IMR-90 (cell line): Measurements from ENCODE around the gene MYOF. TPM values are rescaled to one million over a fixed set of nuclear protein-coding genes. Genes with fewer than 3 reads are reported as not detected.

ENCODE experiments used
- ATAC-seq: fragments of 200-7000 bp; cut with Tn5 transposase; 2 replicates; pipeline ENCODE4 v1.9.1; 2020; ENCODE audit warnings: low read depth, mild to moderate bottlenecking, moderate library complexity
- BruUV-seq: library from RNA; stranded (reverse); fragments of 400-500 nt; replicated peaks from 2 replicates; lab custom pipeline; 2021; lab: Mats Ljungman, UMichigan
- CTCF ChIA-PET: fragments of 300-600 bp; formaldehyde crosslinking; extraction: SDS; loops from one replicate; lab custom pipeline; 2021; ENCODE audit warnings: antibody characterized with exemption; lab: Yijun Ruan, JAX
- POLR2A ChIA-PET: fragments of 300-600 bp; sonication (Branson Sonifier 250); formaldehyde crosslinking; loops from one replicate; lab custom pipeline; 2022; ENCODE audit warnings: antibody characterized with exemption; ENCODE audit not compliant: unreplicated experiment; lab: Charles Lee
- DNase-seq: peaks from one replicate; pipeline ENCODE4 v3.0.0; 2013
- H2AFZ ChIP-seq: replicated peaks from 2 replicates; pipeline ENCODE3; 2013; ENCODE audit warnings: low read length, mild to moderate bottlenecking; ENCODE audit not compliant: poor library complexity
- H2AK5ac ChIP-seq: 2 replicates; pipeline ENCODE4 v1.6.1; 2013; ENCODE audit warnings: low read depth, low read length, inconsistent platforms
- H2AK9ac ChIP-seq: replicated peaks from 2 replicates; pipeline ENCODE3; 2013; ENCODE audit warnings: mild to moderate bottlenecking, low read depth, low read length, moderate library complexity; ENCODE audit not compliant: poor library complexity
- H2BK120ac ChIP-seq: 2 replicates; pipeline ENCODE4 v1.6.1; 2013; ENCODE audit warnings: low read depth, low read length, inconsistent platforms
- H2BK15ac ChIP-seq: 3 replicates; pipeline ENCODE4 v1.6.1; 2013; ENCODE audit warnings: low read depth, low read length, inconsistent platforms
- H2BK20ac ChIP-seq: 2 replicates; pipeline ENCODE4 v1.6.1; 2013; ENCODE audit warnings: low read depth, mild to moderate bottlenecking, inconsistent platforms, low read length, moderate library complexity
- H2BK5ac ChIP-seq: 2 replicates; pipeline ENCODE4 v1.6.1; 2013; ENCODE audit warnings: mild to moderate bottlenecking, low read depth, low read length, inconsistent platforms; ENCODE audit not compliant: poor library complexity, severe bottlenecking
- H3K14ac ChIP-seq: replicated peaks from 2 replicates; pipeline ENCODE4 v1.6.1; 2013; ENCODE audit warnings: low read depth, low read length, inconsistent platforms
- H3K18ac ChIP-seq: 2 replicates; pipeline ENCODE4 v1.6.1; 2013; ENCODE audit warnings: low read depth, low read length, control low read depth
- H3K23ac ChIP-seq: 2 replicates; pipeline ENCODE4 v1.6.1; 2013; ENCODE audit warnings: low read depth, low read length, inconsistent platforms
- H3K27ac ChIP-seq: 2 replicates; pipeline ENCODE4 v1.5.1; 2013; ENCODE audit warnings: mild to moderate bottlenecking, control low read depth, low read length; ENCODE audit not compliant: insufficient read depth
- H3K27me3 ChIP-seq: 2 replicates; pipeline ENCODE4 v1.6.1; 2013; ENCODE audit warnings: low read length; ENCODE audit not compliant: control insufficient read depth, insufficient read depth
- H3K36me3 ChIP-seq: 2 replicates; pipeline ENCODE4 v1.6.1; 2013; ENCODE audit warnings: low read length, mixed read lengths; ENCODE audit not compliant: control insufficient read depth, insufficient read depth
- H3K4ac ChIP-seq: 2 replicates; pipeline ENCODE4 v1.6.1; 2013; ENCODE audit warnings: low read depth, low read length, inconsistent platforms
- H3K4me1 ChIP-seq: 2 replicates; pipeline ENCODE4 v1.6.1; 2013; ENCODE audit warnings: low read length, mixed read lengths; ENCODE audit not compliant: control insufficient read depth, insufficient read depth
- H3K4me2 ChIP-seq: 2 replicates; pipeline ENCODE4 v1.6.1; 2013; ENCODE audit warnings: low read depth, mild to moderate bottlenecking, control low read depth, low read length, moderate library complexity
- H3K4me3 ChIP-seq: 2 replicates; pipeline ENCODE4 v1.5.1; 2013; ENCODE audit warnings: low read depth, mild to moderate bottlenecking, control low read depth, low read length, moderate library complexity; ENCODE audit not compliant: insufficient read depth
- H3K56ac ChIP-seq: 2 replicates; pipeline ENCODE4 v1.6.1; 2013; ENCODE audit warnings: low read length, inconsistent platforms; ENCODE audit not compliant: insufficient read depth; ENCODE audit errors: extremely low read depth
- H3K79me1 ChIP-seq, 2 experiments: 2 replicates each; pipeline ENCODE4 v1.6.1; 2013; ENCODE audit warnings: low read length in 2 of 2, inconsistent platforms in 1 of 2, low read depth in 1 of 2
- H3K9ac ChIP-seq: 2 replicates; pipeline ENCODE4 v1.6.1; 2013; ENCODE audit warnings: low read depth, low read length, control low read depth
- H3K9me1 ChIP-seq: 2 replicates; pipeline ENCODE4 v1.6.1; 2013; ENCODE audit warnings: low read length, inconsistent platforms; ENCODE audit not compliant: insufficient read depth
- H3K9me3 ChIP-seq: 2 replicates; pipeline ENCODE4 v1.6.1; 2013; ENCODE audit warnings: low read length; ENCODE audit not compliant: control insufficient read depth, insufficient read depth
- H4K20me1 ChIP-seq: 2 replicates; pipeline ENCODE4 v1.6.1; 2013; ENCODE audit warnings: low read length, inconsistent platforms; ENCODE audit not compliant: insufficient read depth
- H4K5ac ChIP-seq: 2 replicates; pipeline ENCODE4 v1.6.1; 2013; ENCODE audit warnings: mild to moderate bottlenecking, low read depth, low read length, control low read depth
- H4K8ac ChIP-seq, 2 experiments: 2 replicates each; pipeline ENCODE4 v1.6.1; 2013; ENCODE audit warnings: low read depth in 2 of 2, low read length in 2 of 2, control low read depth in 1 of 2, inconsistent platforms in 1 of 2
- H4K91ac ChIP-seq: 2 replicates; pipeline ENCODE4 v1.6.1; 2013; ENCODE audit warnings: low read depth, low read length, inconsistent platforms; ENCODE audit not compliant: insufficient read depth
- CEBPB ChIP-seq: IDR thresholded peaks from 2 replicates; pipeline ENCODE4 v1.6.1; 2012; ENCODE audit warnings: low read depth, low read length, improper control_type of control experiment
- FOS ChIP-seq: fragments of 150-350 bp; IDR thresholded peaks from 2 replicates; pipeline ENCODE4 v1.6.1; 2016; ENCODE audit warnings: low read depth, low read length
- MXI1 ChIP-seq: IDR thresholded peaks from 2 replicates; pipeline ENCODE4 v1.6.1; 2012; ENCODE audit warnings: low read depth, mild to moderate bottlenecking, low read length, moderate library complexity, borderline replicate concordance
- RAD21 ChIP-seq: IDR thresholded peaks from 2 replicates; pipeline ENCODE4 v1.6.1; 2012; ENCODE audit warnings: low read length, improper control_type of control experiment
- RCOR1 ChIP-seq: IDR thresholded peaks from 2 replicates; pipeline ENCODE4 v1.6.1; 2012; ENCODE audit warnings: mild to moderate bottlenecking, low read length, improper control_type of control experiment; ENCODE audit not compliant: insufficient replicate concordance
- RFX5 ChIP-seq: IDR thresholded peaks from 2 replicates; pipeline ENCODE4 v1.8.0; 2012; ENCODE audit warnings: low read depth, mild to moderate bottlenecking, low read length, moderate library complexity
- SMC3 ChIP-seq: fragments of 150-350 bp; IDR thresholded peaks from 2 replicates; pipeline ENCODE4 v1.6.1; 2016; ENCODE audit warnings: low read depth, mild to moderate bottlenecking, antibody characterized with exemption, low read length, moderate library complexity
- WGBS, 2 experiments: methylation state at CpG; one replicate each; pipeline versions ENCODE4 v1.1.5 to v1.1.7; 2013; ENCODE audit warnings: missing lambda C conversion rate in 2 of 2; ENCODE audit not compliant: insufficient read length in 1 of 2; ENCODE audit errors: extremely low coverage in 2 of 2; 5-methylcytosine and 5-hydroxymethylcytosine counted together
- dilution Hi-C: fragments of 300-500 bp; cut with HindIII; formaldehyde crosslinking; loops from one replicate; pipeline ENCODE4 v1.14.3; 2018; ENCODE audit warnings: low sequenced_read_pairs; ENCODE audit not compliant: unreplicated experiment
- in situ Hi-C: fragments of 300-500 bp; cut with MboI; formaldehyde crosslinking; loops from 3 replicates; pipeline ENCODE4 v1.14.3; 2019; ENCODE audit warnings: low sequenced_read_pairs, inconsistent platforms, mixed read lengths
- intact Hi-C: fragments of 100-400 bp; cut with micrococcal nuclease; formaldehyde crosslinking; loops from 2 replicates; pipeline ENCODE4 v1.10.0; 2022
- polyA plus RNA-seq, 3 experiments: library from polyadenylated mRNA; depleted of rRNA; stranded (reverse); fragments of >200 nt; gene quantifications; 2 replicates each; pipeline ENCODE4 v1.2.3, GENCODE V29; 2012; ENCODE audit warnings: low replicate concordance in 1 of 3
- total RNA-seq: library from RNA; depleted of rRNA; stranded (reverse); fragments of >200 nt; gene quantifications from 2 replicates; pipeline ENCODE4 v1.2.3, GENCODE V29; 2012
- TF ChIP-seq, protein P1 (sequence below): conservative IDR thresholded peaks from 2 replicates; pipeline ENCODE4 v1.5.1; 2012; ENCODE audit warnings: mild to moderate bottlenecking, low read depth, low read length, improper control_type of control experiment
- TF ChIP-seq, protein P2 (sequence below): fragments of 150-350 bp; IDR thresholded peaks from 2 replicates; pipeline ENCODE4 v1.6.1; 2017; ENCODE audit warnings: mild to moderate bottlenecking, antibody characterized with exemption, low read length, low read depth
- TF ChIP-seq, protein P3 (sequence below): fragments of 150-350 bp; IDR thresholded peaks from 2 replicates; pipeline ENCODE4 v1.6.1; 2016; ENCODE audit warnings: low read depth, mild to moderate bottlenecking, low read length, moderate library complexity, borderline replicate concordance

Gene MYOF
- total and polyA plus RNA-seq, 2 of the 4 experiments (the other 2 are of a cell fraction) = 221 to 281 TPM

DNA sequence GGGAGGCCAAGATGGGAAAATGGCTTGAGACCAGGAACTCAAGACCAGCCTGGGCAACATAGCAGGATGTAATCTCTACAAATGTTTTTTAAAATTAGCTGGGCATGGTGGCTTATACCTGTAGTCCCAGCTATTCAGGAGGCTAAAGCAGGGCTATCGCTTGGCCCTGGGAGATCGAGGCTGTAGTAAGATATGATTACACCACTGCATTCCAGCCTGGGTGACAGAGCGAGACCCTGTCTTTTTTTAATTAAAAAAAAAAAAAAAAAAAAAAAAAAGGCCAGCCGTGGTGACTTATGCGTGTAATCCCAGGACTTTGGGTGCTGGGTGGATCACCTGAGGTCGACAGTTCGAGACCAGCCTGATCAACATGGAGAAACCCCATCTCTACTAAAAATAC, 27.4 kb downstream of the MYOF start:
- Histone ChIP-seq H3K56ac (no peak overlapping the region), H4K5ac (peak overlapping the region; percentile 15; the same call in 1 of the 2 replicates), H3K9me3 (no peaks in the 10 kb centered on the region), H2BK120ac (no peak overlapping the region), H3K23ac (no peak overlapping the region), H3K9ac (no peak overlapping the region), H3K14ac (no peak overlapping the region), H3K4me2 (no peak overlapping the region), H4K20me1 (no peaks in the 10 kb centered on the region), H3K27me3 (no peaks in the 10 kb centered on the region), H4K91ac (no peak overlapping the region), H2AK9ac (no peak overlapping the region), H3K79me1 (peaks cover 33 to 71% of the 10 kb centered on the region in 2 experiments), H3K9me1 (peaks cover 19% of the 10 kb centered on the region), H3K27ac (peak overlapping the region; percentile 31; the same call in 1 of the 2 replicates), H3K4me3 (no peak overlapping the region), H2BK20ac (no peak overlapping the region), H4K8ac (peak overlapping the region in 1 of 2 experiments; percentile 43; a peak in 1 of 4 replicates), H3K18ac (no peak overlapping the region), H3K4ac (0 out of 2 replicates have a peak overlapping the region, but pooled peaks have one; percentile 5), H3K36me3 (peaks cover 37% of the 10 kb centered on the region), H2AK5ac (no peak overlapping the region), H3K4me1 (peaks cover 14% of the 10 kb centered on the region), H2BK15ac (no peak overlapping the region), H2AFZ (no peak overlapping the region), H2BK5ac (peak overlapping the region; percentile 28)
- ChIA-PET POLR2A (no interaction called here), CTCF (no interaction called here)
- no TSS peak for BruUV-seq
- no peak for TF ChIP-seq MXI1
- no peak for TF ChIP-seq RAD21
- no peak for TF ChIP-seq FOS
- TF ChIP-seq, protein P1, sequence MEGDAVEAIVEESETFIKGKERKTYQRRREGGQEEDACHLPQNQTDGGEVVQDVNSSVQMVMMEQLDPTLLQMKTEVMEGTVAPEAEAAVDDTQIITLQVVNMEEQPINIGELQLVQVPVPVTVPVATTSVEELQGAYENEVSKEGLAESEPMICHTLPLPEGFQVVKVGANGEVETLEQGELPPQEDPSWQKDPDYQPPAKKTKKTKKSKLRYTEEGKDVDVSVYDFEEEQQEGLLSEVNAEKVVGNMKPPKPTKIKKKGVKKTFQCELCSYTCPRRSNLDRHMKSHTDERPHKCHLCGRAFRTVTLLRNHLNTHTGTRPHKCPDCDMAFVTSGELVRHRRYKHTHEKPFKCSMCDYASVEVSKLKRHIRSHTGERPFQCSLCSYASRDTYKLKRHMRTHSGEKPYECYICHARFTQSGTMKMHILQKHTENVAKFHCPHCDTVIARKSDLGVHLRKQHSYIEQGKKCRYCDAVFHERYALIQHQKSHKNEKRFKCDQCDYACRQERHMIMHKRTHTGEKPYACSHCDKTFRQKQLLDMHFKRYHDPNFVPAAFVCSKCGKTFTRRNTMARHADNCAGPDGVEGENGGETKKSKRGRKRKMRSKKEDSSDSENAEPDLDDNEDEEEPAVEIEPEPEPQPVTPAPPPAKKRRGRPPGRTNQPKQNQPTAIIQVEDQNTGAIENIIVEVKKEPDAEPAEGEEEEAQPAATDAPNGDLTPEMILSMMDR = no peak
- no peak for TF ChIP-seq RFX5
- TF ChIP-seq, protein P2, sequence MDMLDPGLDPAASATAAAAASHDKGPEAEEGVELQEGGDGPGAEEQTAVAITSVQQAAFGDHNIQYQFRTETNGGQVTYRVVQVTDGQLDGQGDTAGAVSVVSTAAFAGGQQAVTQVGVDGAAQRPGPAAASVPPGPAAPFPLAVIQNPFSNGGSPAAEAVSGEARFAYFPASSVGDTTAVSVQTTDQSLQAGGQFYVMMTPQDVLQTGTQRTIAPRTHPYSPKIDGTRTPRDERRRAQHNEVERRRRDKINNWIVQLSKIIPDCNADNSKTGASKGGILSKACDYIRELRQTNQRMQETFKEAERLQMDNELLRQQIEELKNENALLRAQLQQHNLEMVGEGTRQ = no peak
- no peak for TF ChIP-seq CEBPB
- no peak for TF ChIP-seq SMC3
- TF ChIP-seq, protein P3, sequence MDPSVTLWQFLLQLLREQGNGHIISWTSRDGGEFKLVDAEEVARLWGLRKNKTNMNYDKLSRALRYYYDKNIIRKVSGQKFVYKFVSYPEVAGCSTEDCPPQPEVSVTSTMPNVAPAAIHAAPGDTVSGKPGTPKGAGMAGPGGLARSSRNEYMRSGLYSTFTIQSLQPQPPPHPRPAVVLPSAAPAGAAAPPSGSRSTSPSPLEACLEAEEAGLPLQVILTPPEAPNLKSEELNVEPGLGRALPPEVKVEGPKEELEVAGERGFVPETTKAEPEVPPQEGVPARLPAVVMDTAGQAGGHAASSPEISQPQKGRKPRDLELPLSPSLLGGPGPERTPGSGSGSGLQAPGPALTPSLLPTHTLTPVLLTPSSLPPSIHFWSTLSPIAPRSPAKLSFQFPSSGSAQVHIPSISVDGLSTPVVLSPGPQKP = no peak
- no peak for TF ChIP-seq RCOR1
- in situ Hi-C loops (no loop called here), intact Hi-C loops (no loop called here), dilution Hi-C loops (no loop called here)
- ATAC-seq (no peak), DNase-seq (no peak)
- WGBS, 2 experiments = no CpG with 5 or more reads among the region's 7 CpGs
